PFSK-1 (cell line): ENCODE measurements around the gene USP20.

Experiments
- POLR2AphosphoS5 ChIP-seq: IDR thresholded peaks from 2 replicates; pipeline ENCODE4 v1.6.1; 2012; ENCODE audit warnings: low read depth, mild to moderate bottlenecking, control low read depth, low read length, moderate library complexity
- REST ChIP-seq, 2 experiments: IDR thresholded peaks; 2 replicates each; pipeline versions ENCODE4 v1.6.1 to v1.8.0; 2011 to 2012; ENCODE audit warnings: low read depth in 2 of 2, low read length in 2 of 2, control low read depth in 1 of 2, inconsistent platforms in 1 of 2, mild to moderate bottlenecking in 1 of 2, moderate library complexity in 1 of 2; ENCODE audit not compliant: insufficient read depth in 1 of 2
- TAF1 ChIP-seq: IDR thresholded peaks from 2 replicates; pipeline ENCODE4 v1.6.1; 2012; ENCODE audit warnings: low read length, control low read depth, borderline replicate concordance; ENCODE audit not compliant: insufficient read depth

- TF ChIP-seq POLR2AphosphoS5 (no peak), REST (IDR thresholded peaks at IDR 0.05; ENCODE audit: insufficient read depth in 1 of 2, low read depth in 2 of 2, low read length in 2 of 2) (no peak), TAF1 (no peak)
Observed at GRCh38 chr9:129839324-129840023, 4.2 kb downstream of the USP20 start.
